VCaP (cell line): ENCODE data around the gene SLC15A4.

Source experiments
- H3K27ac ChIP-seq: fragments of 450-650 bp; 2 replicates; pipeline ENCODE4 v1.5.1; 2017
- CTCF ChIP-seq: fragments of 450-650 bp; conservative IDR thresholded peaks from 2 replicates; pipeline ENCODE4 v1.5.1; 2017; ENCODE audit warnings: mild to moderate bottlenecking, moderate library complexity

The SLC15A4 gene

GRCh38 chr12:128859311-128859710 is 35.6 kb upstream of the SLC15A4 start:
- TF ChIP-seq CTCF, result no peak
- no peak overlapping the region for H3K27ac ChIP-seq

DNA sequence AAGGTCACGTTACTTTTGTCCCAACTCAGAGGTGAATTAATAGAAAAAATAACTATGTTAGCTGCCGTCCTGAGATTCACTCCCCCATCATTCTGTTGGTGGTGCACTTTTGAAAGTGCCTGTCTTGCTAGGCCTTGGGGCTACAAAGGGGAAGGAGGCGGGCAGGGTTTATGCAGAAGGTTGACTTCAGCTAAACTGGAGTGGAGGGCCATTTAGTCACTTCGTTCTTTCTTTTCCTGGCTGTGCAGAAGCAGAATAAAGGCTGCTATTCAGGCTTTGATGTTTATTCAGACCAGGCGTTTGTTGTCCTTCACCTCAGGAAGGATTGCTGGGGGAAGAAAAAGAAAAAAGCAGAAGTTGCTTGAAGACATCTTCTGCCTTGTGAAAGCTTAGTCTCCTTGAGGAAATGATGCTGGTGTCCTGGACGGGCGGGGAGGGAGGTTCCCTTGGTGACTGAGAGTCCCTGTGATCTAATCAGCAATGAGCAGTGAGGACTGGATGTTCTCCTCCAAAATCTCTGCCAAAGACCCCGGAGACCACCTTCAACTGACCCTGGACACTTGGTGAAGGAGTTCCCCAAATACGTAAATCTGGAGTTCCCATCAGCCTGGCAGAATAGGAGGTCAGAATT is 33.5 kb upstream of the SLC15A4 start:
- no peak for TF ChIP-seq CTCF
- no peak overlapping the region for H3K27ac ChIP-seq

- TF ChIP-seq CTCF, result no peak
- no peak overlapping the region for H3K27ac ChIP-seq
Observed at GRCh38 chr12:128856791-128857078, 33.0 kb upstream of the SLC15A4 start.

- no peak overlapping the region for H3K27ac ChIP-seq
- no peak for TF ChIP-seq CTCF
Observed at GRCh38 chr12:128856035-128856790, 32.5 kb upstream of the SLC15A4 start.

DNA sequence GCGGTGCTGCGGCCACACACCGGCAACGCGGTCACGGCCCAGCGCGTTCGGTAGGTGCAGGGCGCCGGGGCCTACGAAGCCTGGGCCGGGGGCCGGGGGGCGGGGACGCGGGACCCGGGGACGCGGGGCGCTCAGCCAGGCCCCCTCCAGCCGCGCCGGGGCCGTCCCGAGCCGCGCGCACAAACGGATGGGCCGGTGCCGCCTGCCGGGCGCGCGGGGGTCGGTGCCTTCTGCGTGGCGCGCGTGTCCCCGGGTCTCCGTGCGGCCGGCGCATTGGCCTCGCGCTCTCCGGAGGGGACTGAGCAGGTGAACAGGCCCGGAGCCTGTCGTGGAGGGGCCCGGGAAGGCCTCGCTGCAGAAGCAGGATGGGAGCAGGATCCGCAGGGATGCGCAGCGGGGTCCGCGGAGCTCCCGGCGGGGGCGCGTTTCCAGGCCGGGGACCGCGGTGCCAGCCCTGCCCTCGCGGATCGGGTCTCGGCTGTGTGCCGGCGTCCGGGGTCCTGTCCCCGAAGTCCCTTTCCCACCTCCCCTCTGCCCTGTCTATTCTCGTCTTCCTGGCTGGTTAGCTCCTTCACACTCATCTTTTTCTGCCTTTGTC is 29.9 kb upstream of the SLC15A4 start:
- H3K27ac ChIP-seq, result no peak overlapping the region
- TF ChIP-seq CTCF, result no peak

DNA sequence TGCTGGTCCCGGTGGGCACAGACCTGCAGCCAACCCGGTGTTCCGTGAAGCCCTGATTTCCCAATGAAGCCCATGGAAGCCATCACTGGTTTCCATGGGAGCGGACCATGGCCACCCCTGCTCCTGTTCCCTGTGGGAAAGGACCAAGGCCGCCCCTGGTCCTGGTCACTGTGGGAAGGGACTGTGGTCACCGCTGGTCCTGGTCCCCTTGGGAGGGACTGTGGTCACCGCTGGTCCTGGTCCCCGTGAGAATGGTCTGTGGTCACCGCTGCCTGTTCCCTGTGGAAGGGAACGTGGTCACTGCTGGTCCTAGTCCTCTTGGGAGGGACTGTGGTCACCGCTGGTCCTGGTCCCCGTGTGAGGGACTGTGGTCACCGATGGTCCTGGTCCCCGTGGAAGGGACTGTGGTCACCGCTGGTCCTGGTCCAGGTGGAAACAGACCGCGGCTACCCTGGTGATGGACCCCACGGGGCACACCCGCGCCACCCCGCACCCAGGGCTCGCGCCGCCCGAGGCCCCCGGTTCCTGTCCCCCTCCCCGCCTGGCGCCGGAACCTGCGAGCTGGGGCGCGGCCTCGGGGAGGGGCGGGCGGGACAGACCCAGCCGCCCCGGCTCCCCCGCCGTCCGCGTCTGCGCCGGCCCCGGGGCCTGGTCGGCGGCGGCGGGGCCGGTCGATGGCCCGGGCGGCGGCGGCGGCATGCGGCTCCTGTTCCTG is 29.3 kb upstream of the SLC15A4 start, which contains the start of gene GLT1D1:
Gene GLT1D1 (plus strand): TSS at position 594 of the 715 bp plus-strand sequence. CDS start 104 bp downstream, at position 698.
- no peak within 1 kb of the TSS for H3K27ac ChIP-seq
- TF ChIP-seq CTCF, result no peak
